Measurements from ENCODE around the gene DHX35. TPM values are rescaled to one million over a fixed set of nuclear protein-coding genes. Genes with fewer than 3 reads are reported as not detected.

Gene DHX35
- total RNA-seq, 2 experiments from 2014 or later, result 7.3 to 7.6 TPM

DNA sequence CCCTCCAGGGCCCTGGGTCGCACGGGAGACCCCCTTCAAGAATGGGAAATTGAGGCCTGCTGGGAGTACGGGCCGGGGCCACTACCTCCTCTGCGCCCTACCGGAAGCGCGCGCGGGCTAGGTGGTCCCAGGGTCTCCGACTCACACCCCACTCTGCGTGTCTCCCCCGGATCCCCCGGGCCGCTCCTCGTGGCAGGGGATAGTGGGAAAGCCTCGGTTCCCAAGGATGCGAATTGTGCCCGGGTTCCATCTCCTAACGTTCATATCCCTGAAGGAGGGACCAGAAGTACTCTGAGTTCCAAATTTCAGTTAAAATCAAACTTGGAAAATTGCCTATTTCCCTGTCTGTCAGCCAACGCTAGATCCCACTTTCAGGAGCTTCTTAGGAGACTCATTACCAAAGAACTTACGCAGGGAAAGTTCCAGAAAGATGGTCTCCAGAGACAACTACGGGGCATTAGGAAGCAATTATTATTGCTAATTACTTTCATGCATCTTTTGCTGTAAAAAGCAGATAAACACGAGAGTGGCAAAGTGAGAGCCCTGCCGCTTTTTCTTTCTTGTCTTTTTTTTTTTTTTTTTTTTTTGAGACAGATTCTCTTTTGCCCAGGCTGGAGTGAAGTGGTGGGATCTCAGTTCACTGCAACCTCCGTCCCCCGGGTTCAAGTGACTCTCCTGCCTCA, 35.1 kb upstream of the DHX35 start:
- no peaks in the 10 kb centered on the region for H3K27me3 Mint-ChIP-seq
- intact Hi-C loops (cut with DNase I, micrococcal nuclease), result loop anchor here (1.0 to 2.0 kb wide), 3 partner anchors 35 to 178 kb away; partner anchors contain the start of genes DHX35 (in 2 of the 2) and ACTR5 (in 1 of the 2)
- POLR2A ChIA-PET, result interaction anchor here (1.0 to 3.2 kb wide), 3 partner anchors 26 to 178 kb away, joined by 3 to 38 read pairs (median 3); partner anchors contain the start of genes ACTR5 and DHX35
- Histone ChIP-seq H3K27ac (ENCODE audit: low read depth in 1 of 2, low read length in 2 of 2) (peak overlapping the region in 1 of 2 donors; percentile 7), H3K36me3 (ENCODE audit: insufficient read depth, low read length) (no peaks in the 10 kb centered on the region), H3K4me1 (ENCODE audit: insufficient read depth, low read length) (peaks cover 37% of the 10 kb centered on the region), H3K4me3 (ENCODE audit: low read length) (peak overlapping the region; percentile 74), H3K9me3 (ENCODE audit: control insufficient read depth in 1 of 2, insufficient read depth in 1 of 2, low read length in 2 of 2) (no peaks in the 10 kb centered on the region), H3K27me3 (ENCODE audit: control insufficient read depth in 1 of 2, insufficient read depth in 2 of 2, low read length in 2 of 2) (no peaks in the 10 kb centered on the region)
- peaks cover 31% of the 10 kb centered on the region for H3K4me1 Mint-ChIP-seq (ENCODE audit: low read depth)
- peak overlapping the region; percentile 90 for H3K4me3 Mint-ChIP-seq
- H3K36me3 Mint-ChIP-seq (ENCODE audit: low read depth), result peaks cover 12% of the 10 kb centered on the region
- CTCF ChIA-PET, result interaction anchor here (1.0 to 1.5 kb wide), 4 partner anchors 10 to 492 kb away, joined by 3 to 25 read pairs (median 4); partner anchors contain the start of genes DHX35 and SNHG17
- DNase-seq (no peak), ATAC-seq (ENCODE audit: poor library complexity) (no peak)
- H3K9me3 Mint-ChIP-seq, result no peaks in the 10 kb centered on the region
- H3K27ac Mint-ChIP-seq, result peak overlapping the region; percentile 39
- no peak for TF ChIP-seq CTCF (IDR thresholded peaks at IDR 0.05)

DNA sequence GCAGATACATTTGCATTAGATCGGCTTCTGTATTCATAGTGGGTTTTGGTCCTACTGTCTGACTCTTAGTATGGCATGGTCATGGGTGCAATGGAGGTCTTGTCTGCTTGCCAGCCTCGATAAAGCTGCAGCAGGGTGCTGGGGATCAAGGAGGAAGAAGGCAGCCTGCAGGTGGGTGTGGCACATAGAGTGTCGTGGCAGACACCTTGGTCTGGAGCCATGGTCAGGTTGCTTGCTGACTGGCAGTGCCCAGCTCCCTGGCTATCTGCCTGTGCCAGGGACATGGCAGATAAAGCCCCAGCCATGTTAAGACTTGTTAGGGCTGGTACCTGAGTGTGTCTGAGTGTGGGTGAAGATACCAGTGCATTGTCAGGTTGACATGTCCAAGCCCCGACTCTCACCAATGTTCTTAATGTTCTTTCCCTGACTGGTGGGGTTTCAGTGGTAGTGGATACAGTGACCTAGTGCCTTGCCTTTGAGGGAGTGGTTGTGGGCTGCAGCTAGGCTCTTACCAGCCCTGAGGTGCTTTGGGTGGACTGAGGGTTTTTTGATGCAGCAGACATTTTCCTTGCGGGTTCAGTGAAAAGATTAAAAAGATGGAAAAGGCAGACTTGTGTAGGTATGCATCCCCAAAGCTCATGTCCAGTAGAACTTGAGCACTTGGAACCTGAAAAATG, 34.1 kb upstream of the DHX35 start:
- H3K27ac Mint-ChIP-seq, result no peak overlapping the region
- intact Hi-C loops (cut with DNase I, micrococcal nuclease), result loop anchor here in 1 of 2 experiments (2.0 kb wide), 2 partner anchors 121 to 179 kb away; partner anchors contain the start of gene ACTR5

GRCh38 chr20:38930242-38930569, 31.9 kb upstream of the DHX35 start:
- no peak overlapping the region for H3K27ac Mint-ChIP-seq
- Histone ChIP-seq H3K27me3 (ENCODE audit: control insufficient read depth in 1 of 2, insufficient read depth in 2 of 2, low read length in 2 of 2) (no peaks in the 10 kb centered on the region), H3K4me1 (ENCODE audit: insufficient read depth, low read length) (peaks cover 37% of the 10 kb centered on the region), H3K4me3 (ENCODE audit: low read length) (no peak overlapping the region), H3K36me3 (ENCODE audit: insufficient read depth, low read length) (no peaks in the 10 kb centered on the region), H3K27ac (ENCODE audit: low read depth in 1 of 2, low read length in 2 of 2) (no peak overlapping the region), H3K9me3 (ENCODE audit: control insufficient read depth in 1 of 2, insufficient read depth in 1 of 2, low read length in 2 of 2) (no peaks in the 10 kb centered on the region)
- ChIA-PET POLR2A (interaction anchor here (0.6 kb wide), 1 partner anchor 8 kb away, joined by 3 read pairs; no protein-coding TSS in a partner anchor), CTCF (no interaction called here)
- H3K27me3 Mint-ChIP-seq, result no peaks in the 10 kb centered on the region
- intact Hi-C loops (cut with DNase I, micrococcal nuclease), result no loop called here
- peak overlapping the region; percentile 59 for H3K4me3 Mint-ChIP-seq
- H3K36me3 Mint-ChIP-seq (ENCODE audit: low read depth), result peaks cover 5% of the 10 kb centered on the region
- TF ChIP-seq CTCF (IDR thresholded peaks at IDR 0.05), result no peak
- DNase-seq (no peak), ATAC-seq (ENCODE audit: poor library complexity) (no peak)
- H3K9me3 Mint-ChIP-seq, result no peaks in the 10 kb centered on the region
- peaks cover 26% of the 10 kb centered on the region for H3K4me1 Mint-ChIP-seq (ENCODE audit: low read depth)

More for the DNA sequence above, 34.1 kb upstream of the DHX35 start:
- ATAC-seq (ENCODE audit: poor library complexity), result no peak
- CTCF ChIA-PET, result interaction anchor here (0.7 kb wide), 1 partner anchor 17 kb away, joined by 4 read pairs; no protein-coding TSS in a partner anchor
- Mint-ChIP-seq H3K9me3 (no peaks in the 10 kb centered on the region), H3K4me3 (peak overlapping the region; percentile 85), H3K36me3 (ENCODE audit: low read depth) (peaks cover 10% of the 10 kb centered on the region), H3K27me3 (no peaks in the 10 kb centered on the region), H3K4me1 (ENCODE audit: low read depth) (peaks cover 31% of the 10 kb centered on the region)
- Histone ChIP-seq H3K4me1 (ENCODE audit: insufficient read depth, low read length) (peaks cover 37% of the 10 kb centered on the region), H3K36me3 (ENCODE audit: insufficient read depth, low read length) (no peaks in the 10 kb centered on the region), H3K9me3 (ENCODE audit: control insufficient read depth in 1 of 2, insufficient read depth in 1 of 2, low read length in 2 of 2) (no peaks in the 10 kb centered on the region), H3K4me3 (ENCODE audit: low read length) (no peak overlapping the region), H3K27me3 (ENCODE audit: control insufficient read depth in 1 of 2, insufficient read depth in 2 of 2, low read length in 2 of 2) (no peaks in the 10 kb centered on the region), H3K27ac (ENCODE audit: low read depth in 1 of 2, low read length in 2 of 2) (no peak overlapping the region)
- POLR2A ChIA-PET, result interaction anchor here (3.2 kb wide), 1 partner anchor 34 kb away, joined by 38 read pairs; the partner anchor contains the start of gene DHX35
- no peak for TF ChIP-seq CTCF (IDR thresholded peaks at IDR 0.05)
- DNase-seq, result no peak
